Activated T-cell treated with anti-CD3 and anti-CD28 coated beads for 24 hours (primary cell): ENCODE results near the gene FBXO44.

Experiments used
- DNase-seq: peaks from one replicate; pipeline ENCODE4 v3.0.0-alpha.2; 2020; ENCODE audit warnings: low read depth

FBXO44 gene

DNA sequence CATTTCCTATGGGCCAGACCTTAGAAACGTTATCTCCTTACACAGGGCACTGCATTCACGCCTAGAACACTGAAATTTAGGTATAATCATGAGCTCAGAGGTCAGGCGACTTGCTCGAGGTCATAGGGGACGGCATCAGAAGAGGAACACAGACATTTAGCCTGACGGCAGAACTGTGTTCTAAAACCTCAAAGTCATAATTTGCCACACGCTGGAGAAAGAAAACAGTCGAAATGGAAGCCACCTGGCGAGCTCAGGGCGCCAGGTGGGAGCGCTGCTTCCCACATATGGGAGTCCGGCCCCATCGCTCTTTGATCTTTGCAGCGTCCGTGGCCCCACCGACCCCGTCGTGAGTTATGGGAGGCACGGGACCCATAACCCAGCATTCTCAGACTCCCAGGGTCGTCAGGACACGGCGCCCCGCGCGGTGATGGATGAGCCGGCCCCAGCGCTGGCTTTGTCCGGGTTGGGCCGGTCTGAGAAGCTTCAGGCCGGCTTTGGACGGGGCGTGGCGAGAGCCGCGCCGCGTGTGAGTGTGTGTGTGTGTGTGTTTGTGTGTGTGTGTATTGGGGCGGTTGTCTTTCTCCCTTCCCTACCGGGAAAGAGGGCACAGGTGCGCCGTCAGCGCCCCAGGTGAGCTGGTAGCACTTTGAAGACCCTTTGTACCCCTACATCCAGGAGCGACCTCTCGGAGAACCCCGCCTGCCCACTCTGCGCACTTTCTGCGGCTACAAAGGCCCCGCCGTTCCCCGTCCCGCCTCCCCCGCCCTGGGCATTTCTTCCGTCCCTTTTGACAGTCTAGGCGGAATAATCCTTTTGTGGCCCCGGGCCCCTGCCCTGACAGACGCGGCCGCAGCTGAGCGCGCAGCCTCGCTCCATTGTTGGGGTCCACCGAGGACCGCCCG lies 36.0 kb downstream of the FBXO44 start:
- no peak for DNase-seq

DNA sequence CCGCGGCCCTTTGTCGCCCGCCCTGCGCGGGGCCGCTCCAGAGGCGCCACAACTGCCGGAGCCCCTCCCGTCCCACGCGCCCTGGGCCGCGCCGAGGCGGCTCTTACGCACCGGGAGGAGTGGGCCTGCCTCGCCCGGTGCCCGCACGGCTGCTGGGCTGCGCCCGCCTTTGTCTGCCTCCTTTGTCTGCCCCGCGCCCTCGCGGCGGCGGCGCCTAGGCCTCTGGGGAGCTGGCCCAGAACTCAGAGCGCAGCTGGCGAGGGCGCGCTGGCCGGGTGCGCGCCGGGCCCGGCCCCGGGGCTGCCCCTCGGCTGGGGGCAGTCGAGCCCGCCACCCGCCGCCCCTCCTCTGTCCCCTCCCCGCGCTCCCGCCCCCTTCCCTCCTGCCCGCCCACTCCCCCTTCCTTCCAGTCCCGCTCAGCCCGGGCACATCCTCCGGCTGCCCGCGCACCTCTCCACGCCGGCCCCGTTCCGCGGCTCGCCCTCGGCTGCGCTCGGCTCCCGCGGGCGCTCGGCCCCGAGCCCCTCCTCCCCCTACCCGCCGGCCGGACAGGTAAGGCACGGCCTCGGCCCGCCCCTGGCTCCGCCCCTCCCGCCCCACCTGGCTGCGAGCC lies 36.7 kb downstream of the FBXO44 start, which contains the start of gene DRAXIN:
Gene DRAXIN, plus strand, starts transcription at position 409 of the 613 bp plus-strand sequence. CDS start 14,549 bp downstream, outside the sequence.
- DNase-seq = no peak

- DNase-seq = no peak
Measured at GRCh38 chr1:11691928-11692711, 37.4 kb downstream of the FBXO44 start.

GRCh38 chr1:11693024-11693590 lies 38.4 kb downstream of the FBXO44 start:
- DNase-seq = peak; percentile 19

GRCh38 chr1:11693917-11694316 lies 39.2 kb downstream of the FBXO44 start:
- no peak for DNase-seq

GRCh38 chr1:11695861-11696260 lies 41.2 kb downstream of the FBXO44 start:
- DNase-seq = no peak

DNA sequence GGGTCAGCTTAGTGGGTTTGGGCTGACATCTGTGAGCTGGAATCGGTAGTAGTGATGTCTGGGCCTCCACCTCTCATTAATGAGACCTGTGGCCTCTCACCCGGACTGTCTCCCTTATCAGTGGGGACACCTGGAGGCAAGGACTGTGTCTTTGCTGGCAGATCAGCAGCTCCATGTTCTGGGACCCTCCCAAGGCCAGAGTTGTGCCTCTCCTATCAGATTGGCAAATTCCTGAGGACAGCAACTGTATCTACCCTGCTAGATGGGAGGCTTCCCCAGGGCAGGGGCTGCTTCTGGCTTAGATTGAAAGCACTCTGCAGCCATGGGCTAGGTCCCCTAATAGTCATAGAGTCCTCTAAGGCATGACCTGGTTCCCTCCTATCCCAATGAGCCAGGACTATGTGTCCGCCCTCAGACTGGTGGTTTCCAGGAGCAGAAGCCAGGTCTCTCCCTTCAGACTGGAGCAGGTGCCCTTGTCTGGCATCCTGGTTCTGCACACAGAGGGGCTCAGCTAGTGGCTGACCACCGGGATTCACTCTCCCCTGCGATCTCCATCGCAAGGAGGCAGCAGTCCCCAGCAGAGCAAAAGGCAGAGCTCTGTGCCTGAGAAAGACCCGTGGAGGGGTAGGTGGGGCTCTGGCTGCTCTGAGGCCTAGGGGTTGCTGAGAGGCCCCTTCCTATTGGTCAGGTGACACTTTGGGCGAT lies 42.7 kb downstream of the FBXO44 start:
- no peak for DNase-seq

- no peak for DNase-seq
Measured at GRCh38 chr1:11697893-11698210, 43.2 kb downstream of the FBXO44 start.

DNA sequence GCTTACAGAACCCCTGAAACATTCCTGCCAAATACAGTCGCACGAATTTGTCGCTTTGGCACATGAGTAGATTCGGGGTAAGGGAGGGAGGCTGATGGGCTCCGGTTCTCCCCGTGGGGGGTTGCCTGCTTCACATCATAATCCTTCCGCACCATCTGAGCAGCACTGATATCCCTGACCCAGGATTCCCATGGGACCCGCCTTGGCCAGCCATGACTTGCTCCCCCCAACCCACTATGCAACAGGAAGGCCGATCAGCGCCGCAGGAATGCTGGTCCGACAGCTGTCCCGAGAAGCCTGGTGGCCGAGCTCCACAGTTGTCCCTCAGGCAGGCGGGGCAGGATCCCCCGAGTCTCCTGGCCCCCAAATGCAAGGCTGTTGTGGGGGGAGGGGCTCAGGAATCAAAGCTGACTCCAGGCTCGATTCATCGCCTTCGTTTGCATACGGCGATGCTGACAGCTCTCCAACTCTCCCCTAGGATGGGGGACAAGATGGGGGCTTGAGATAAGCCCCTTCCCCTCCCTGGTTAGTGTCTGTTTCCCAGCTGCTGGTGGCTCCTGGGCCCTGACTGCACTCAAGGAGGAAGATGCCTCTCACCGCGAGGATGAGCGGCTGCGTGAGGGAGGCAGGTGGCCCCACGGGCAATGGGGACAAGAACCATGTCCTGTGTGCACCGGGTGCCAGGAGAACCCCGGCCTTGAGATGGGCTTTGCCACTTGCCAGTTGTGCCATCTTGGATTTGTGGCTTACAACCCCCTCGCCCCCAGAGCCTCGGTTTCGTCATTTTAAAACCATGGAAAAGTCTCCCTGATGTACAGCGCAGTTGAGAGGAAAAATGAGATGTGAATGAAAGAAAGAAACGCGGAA lies 46.2 kb downstream of the FBXO44 start:
- no peak for DNase-seq

DNA sequence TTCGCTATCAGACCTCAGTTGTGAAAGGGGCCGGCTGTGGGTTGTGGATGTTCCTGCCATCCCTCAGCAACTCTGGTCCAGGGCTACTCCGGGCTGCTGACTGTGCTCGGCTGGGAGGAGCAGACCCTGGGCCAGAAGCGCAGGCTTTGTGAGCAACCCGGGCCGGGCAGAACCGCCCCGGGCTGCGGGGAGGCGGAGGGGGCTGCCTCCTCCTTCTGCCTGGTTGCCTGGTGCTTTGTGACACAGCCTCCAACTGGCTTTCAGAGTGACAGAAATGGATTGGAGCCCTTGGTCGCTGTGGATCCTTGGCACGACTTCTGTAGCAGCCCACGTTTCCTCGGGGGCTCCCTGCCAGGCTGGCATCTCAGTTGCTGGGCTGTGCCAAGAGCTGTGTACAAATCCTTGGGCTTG lies 46.9 kb downstream of the FBXO44 start:
- DNase-seq = no peak

GRCh38 chr1:11701981-11702803 lies 47.5 kb downstream of the FBXO44 start:
- no peak for DNase-seq

DNA sequence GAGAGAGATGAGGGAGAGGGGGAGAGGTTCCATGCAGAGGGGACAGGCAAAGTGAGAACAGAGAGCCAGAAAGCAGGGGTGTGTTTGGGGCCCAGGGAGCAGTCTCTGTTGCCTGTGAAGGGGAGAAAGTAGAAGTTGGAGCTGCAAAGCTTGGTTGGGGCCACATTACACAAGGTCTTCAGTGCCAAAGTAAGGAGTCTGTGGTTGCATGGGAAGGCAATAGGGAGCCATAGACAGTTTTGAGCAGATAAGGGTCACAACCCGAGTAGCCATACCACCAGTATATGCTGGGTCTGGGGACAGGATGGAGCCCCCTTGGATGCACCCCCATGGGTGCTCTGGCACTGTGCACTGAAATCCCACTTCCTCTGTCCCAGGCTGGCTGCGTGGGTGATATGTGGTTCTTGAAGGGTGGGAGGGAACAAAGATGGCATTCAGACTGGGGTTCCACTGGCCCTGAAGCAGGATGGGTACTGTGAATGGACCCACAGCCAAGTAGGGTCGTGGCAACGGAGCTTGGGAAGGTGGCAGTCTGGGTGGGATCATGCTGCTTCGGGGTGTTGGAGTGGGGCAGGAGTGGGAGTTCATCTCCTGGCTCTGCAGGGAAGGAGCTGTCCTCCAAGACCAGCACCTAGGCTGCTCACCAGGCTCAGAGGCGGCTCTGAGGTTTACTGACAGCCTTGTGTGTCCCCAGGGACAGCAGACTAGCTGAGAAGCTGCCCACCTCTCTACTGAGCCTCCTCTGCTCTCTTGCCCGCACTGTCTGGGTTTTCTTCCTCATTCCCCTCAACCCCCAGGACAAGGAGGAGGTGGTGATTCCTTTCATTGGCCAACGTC lies 48.9 kb downstream of the FBXO44 start:
- DNase-seq = no peak

- no peak for DNase-seq
Measured at GRCh38 chr1:11704194-11704529, 49.5 kb downstream of the FBXO44 start.

- DNase-seq = no peak
Measured at GRCh38 chr1:11704691-11705475, 50.2 kb downstream of the FBXO44 start.

DNA sequence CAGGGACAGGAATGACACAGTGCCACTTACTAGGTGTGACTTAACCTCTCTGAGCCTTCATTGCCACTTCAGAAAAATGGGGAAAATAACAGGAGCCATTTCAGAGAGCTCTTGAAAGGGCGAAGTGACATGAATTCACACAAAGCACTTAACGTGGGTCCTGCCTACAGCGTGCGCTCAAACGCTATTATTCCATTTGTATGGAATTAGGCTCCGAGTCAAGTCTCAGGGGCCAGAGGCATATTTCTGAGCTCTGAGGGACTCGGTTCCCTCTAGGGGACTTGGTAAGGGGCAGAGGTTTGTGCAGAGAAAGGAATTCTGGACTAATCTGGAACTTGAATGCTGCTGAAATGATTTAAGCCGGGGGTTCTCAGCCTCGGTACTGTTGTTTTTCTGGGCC lies 50.9 kb downstream of the FBXO44 start:
- no peak for DNase-seq

DNA sequence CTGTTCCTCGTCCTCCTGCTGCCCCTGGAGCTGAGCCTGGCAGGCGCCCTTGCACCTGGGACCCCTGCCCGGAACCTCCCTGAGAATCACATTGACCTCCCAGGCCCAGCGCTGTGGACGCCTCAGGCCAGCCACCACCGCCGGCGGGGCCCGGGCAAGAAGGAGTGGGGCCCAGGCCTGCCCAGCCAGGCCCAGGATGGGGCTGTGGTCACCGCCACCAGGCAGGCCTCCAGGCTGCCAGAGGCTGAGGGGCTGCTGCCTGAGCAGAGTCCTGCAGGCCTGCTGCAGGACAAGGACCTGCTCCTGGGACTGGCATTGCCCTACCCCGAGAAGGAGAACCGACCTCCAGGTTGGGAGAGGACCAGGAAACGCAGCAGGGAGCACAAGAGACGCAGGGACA lies 51.6 kb downstream of the FBXO44 start:
- no peak for DNase-seq

DNA sequence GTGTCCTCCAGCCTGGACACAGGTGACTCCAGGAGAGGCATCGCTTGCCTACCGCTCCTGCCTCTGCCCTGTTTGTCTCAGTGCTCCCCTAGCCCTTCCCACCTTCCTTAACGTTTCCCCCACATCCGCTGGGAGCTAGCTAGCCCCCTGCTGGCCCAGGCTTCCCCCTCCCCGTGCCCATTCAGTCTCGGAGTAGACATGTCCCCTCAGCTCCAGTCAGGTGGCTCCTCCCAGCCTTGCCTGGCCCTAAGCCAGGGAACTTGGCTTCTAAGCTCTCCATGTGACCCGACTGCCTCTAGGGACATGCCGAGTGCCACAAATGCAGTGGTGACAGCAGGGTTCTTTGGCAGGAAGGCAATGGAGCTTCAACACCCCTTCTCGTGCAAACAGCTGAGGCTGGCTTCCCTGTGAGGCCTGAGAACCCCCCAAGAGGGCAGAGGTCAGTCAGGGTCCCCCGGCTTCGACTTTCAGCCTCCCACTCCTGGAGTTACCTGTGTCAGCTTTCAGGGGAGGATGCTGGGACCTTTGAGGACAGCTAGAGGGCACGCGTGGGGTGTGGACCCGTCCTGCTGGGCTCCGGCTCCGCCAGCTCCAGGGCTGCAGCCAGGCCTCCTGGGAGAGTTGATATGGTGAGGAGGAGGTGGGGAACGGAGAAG lies 53.1 kb downstream of the FBXO44 start:
- no peak for DNase-seq
